Measurements from ENCODE around the gene NOVA2. TPM values are rescaled to one million over a fixed set of nuclear protein-coding genes. Genes with fewer than 3 reads are reported as not detected.

Gene NOVA2
- total and polyA plus RNA-seq, 9 of the 15 experiments (the other 6 are each of a cell fraction or from before 2014, with no cell fraction given) = not detected

DNA sequence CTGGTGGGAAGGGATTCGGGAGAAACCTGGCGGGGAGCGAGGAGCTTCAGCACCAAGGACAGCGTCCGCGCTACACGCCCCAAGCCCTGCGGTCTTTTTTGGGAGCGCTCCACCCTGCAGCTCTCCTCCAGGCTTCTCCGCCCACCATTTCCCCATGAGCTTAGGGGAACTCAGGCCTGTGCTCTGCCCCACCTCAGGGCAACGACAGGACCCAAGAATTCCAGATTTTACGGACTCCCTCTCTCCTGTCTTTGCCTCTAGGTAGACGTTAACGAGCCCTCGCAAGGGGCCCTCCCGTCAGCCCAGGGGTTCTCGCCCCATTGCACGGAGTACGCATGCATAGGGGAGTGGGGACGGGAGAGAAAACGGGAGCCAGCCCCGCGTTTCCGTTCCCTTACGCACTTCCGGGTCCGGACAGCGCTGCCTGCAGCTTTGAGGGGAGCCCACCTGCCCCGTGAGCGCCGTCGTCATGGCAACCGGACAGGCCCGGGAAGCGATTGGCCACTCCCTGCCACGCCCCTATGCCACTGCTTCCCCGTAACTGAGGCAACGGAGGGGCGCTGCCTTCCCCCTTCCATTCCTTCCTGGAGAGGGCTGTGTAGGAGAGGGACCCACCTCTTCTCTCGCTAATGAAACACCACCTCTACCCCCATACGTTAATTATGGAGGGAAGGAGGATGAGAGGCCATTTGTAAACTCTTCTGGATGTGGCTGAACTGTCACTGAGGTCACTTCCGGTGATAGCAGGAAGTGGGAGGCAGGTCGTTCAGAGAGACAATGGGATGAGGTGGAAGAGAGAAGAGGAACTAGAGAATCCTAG, 20.8 kb downstream of the NOVA2 start (continued):
- TF ChIP-seq, protein P1, sequence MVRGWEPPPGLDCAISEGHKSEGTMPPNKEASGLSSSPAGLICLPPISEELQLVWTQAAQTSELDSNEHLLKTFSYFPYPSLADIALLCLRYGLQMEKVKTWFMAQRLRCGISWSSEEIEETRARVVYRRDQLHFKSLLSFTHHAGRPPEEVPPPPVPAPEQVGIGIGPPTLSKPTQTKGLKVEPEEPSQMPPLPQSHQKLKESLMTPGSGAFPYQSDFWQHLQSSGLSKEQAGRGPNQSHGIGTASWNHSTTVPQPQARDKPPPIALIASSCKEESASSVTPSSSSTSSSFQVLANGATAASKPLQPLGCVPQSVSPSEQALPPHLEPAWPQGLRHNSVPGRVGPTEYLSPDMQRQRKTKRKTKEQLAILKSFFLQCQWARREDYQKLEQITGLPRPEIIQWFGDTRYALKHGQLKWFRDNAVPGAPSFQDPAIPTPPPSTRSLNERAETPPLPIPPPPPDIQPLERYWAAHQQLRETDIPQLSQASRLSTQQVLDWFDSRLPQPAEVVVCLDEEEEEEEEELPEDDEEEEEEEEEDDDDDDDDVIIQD (CRISPR knock-in tag; IDR thresholded peaks at IDR 0.05) = no peak
- no peak for TF ChIP-seq KHSRP (IDR thresholded peaks at IDR 0.05)
- TF ChIP-seq, protein P2, sequence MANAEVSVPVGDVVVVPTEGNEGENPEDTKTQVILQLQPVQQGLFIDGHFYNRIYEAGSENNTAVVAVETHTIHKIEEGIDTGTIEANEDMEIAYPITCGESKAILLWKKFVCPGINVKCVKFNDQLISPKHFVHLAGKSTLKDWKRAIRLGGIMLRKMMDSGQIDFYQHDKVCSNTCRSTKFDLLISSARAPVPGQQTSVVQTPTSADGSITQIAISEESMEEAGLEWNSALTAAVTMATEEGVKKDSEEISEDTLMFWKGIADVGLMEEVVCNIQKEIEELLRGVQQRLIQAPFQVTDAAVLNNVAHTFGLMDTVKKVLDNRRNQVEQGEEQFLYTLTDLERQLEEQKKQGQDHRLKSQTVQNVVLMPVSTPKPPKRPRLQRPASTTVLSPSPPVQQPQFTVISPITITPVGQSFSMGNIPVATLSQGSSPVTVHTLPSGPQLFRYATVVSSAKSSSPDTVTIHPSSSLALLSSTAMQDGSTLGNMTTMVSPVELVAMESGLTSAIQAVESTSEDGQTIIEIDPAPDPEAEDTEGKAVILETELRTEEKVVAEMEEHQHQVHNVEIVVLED (CRISPR knock-in tag; IDR thresholded peaks at IDR 0.05) = no peak
- TF ChIP-seq NONO (IDR thresholded peaks at IDR 0.05; ENCODE audit: low read depth in 2 of 2, low read length in 1 of 2) = no peak
- no peak for TF ChIP-seq MEIS2 (IDR thresholded peaks at IDR 0.05; ENCODE audit: partially characterized antibody)
- no peak for TF ChIP-seq TOE1 (IDR thresholded peaks at IDR 0.05; ENCODE audit: borderline replicate concordance)
- no peak for TF ChIP-seq TOE1 (CRISPR knock-in tag; IDR thresholded peaks at IDR 0.05; ENCODE audit: borderline replicate concordance, low read depth)
- TF ChIP-seq BRCA1 (IDR thresholded peaks at IDR 0.05) = no peak
- TF ChIP-seq BRCA1 (CRISPR knock-in tag; IDR thresholded peaks at IDR 0.05) = no peak
- TF ChIP-seq EP400 (IDR thresholded peaks at IDR 0.05) = no peak
- TF ChIP-seq, protein P3, sequence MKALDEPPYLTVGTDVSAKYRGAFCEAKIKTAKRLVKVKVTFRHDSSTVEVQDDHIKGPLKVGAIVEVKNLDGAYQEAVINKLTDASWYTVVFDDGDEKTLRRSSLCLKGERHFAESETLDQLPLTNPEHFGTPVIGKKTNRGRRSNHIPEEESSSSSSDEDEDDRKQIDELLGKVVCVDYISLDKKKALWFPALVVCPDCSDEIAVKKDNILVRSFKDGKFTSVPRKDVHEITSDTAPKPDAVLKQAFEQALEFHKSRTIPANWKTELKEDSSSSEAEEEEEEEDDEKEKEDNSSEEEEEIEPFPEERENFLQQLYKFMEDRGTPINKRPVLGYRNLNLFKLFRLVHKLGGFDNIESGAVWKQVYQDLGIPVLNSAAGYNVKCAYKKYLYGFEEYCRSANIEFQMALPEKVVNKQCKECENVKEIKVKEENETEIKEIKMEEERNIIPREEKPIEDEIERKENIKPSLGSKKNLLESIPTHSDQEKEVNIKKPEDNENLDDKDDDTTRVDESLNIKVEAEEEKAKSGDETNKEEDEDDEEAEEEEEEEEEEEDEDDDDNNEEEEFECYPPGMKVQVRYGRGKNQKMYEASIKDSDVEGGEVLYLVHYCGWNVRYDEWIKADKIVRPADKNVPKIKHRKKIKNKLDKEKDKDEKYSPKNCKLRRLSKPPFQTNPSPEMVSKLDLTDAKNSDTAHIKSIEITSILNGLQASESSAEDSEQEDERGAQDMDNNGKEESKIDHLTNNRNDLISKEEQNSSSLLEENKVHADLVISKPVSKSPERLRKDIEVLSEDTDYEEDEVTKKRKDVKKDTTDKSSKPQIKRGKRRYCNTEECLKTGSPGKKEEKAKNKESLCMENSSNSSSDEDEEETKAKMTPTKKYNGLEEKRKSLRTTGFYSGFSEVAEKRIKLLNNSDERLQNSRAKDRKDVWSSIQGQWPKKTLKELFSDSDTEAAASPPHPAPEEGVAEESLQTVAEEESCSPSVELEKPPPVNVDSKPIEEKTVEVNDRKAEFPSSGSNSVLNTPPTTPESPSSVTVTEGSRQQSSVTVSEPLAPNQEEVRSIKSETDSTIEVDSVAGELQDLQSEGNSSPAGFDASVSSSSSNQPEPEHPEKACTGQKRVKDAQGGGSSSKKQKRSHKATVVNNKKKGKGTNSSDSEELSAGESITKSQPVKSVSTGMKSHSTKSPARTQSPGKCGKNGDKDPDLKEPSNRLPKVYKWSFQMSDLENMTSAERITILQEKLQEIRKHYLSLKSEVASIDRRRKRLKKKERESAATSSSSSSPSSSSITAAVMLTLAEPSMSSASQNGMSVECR (CRISPR knock-in tag; IDR thresholded peaks at IDR 0.05) = peak; percentile 92
- TF ChIP-seq TCFL5 (CRISPR knock-in tag; conservative IDR thresholded peaks at IDR 0.05) = no peak
- no peak for TF ChIP-seq ZNF561 (CRISPR knock-in tag; conservative IDR thresholded peaks at IDR 0.05)
- no peak for TF ChIP-seq SMC3 (conservative IDR thresholded peaks at IDR 0.05; ENCODE audit: insufficient read depth, low read depth, low read length)
- no peak for TF ChIP-seq NCOA4 (IDR thresholded peaks at IDR 0.05; ENCODE audit: partially characterized antibody)
- TF ChIP-seq, protein P4, sequence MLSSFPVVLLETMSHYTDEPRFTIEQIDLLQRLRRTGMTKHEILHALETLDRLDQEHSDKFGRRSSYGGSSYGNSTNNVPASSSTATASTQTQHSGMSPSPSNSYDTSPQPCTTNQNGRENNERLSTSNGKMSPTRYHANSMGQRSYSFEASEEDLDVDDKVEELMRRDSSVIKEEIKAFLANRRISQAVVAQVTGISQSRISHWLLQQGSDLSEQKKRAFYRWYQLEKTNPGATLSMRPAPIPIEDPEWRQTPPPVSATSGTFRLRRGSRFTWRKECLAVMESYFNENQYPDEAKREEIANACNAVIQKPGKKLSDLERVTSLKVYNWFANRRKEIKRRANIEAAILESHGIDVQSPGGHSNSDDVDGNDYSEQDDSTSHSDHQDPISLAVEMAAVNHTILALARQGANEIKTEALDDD (IDR thresholded peaks at IDR 0.05) = no peak
